DND-41 (cell line): Measurements from ENCODE around the gene MYH7B.

Experiments
- ATAC-seq: fragments of 200-7000 bp; cut with Tn5 transposase; 3 replicates; pipeline ENCODE4 v1.9.1; 2021; ENCODE audit warnings: low read depth; ENCODE audit not compliant: insufficient read depth
- DNase-seq: peaks from one replicate; pipeline ENCODE4 v3.0.0-alpha.2; 2020
- H2AFZ ChIP-seq: 2 replicates; pipeline ENCODE4 v1.6.0; 2012; ENCODE audit warnings: low read depth, low read length
- H3K27ac ChIP-seq: 2 replicates; pipeline ENCODE4 v1.5.1; 2012; ENCODE audit warnings: low read length, inconsistent platforms
- H3K27me3 ChIP-seq: fragments of 200-600 bp; sonication (generic); 2 replicates; pipeline ENCODE4 v1.6.0; 2012; ENCODE audit warnings: low read length, mild to moderate bottlenecking, inconsistent platforms; ENCODE audit not compliant: insufficient read depth, poor library complexity
- H3K36me3 ChIP-seq: 2 replicates; pipeline ENCODE4 v1.5.1; 2012; ENCODE audit warnings: low read length, inconsistent platforms; ENCODE audit not compliant: insufficient read depth
- H3K4me1 ChIP-seq: 2 replicates; pipeline ENCODE4 v1.5.1; 2012; ENCODE audit warnings: mild to moderate bottlenecking, low read length; ENCODE audit not compliant: insufficient read depth
- H3K4me2 ChIP-seq: 2 replicates; pipeline ENCODE4 v1.6.0; 2012; ENCODE audit warnings: mild to moderate bottlenecking, moderate library complexity, low read length, inconsistent platforms; ENCODE audit not compliant: insufficient read depth
- H3K4me3 ChIP-seq, 2 experiments: fragments of 200-600 bp in 1 of 2; shearing (Covaris generic) in 1 of 2; 2 replicates each; pipeline ENCODE4 v1.5.1; 2012 to 2016; ENCODE audit warnings: inconsistent platforms in 2 of 2, low read length in 2 of 2, mild to moderate bottlenecking in 2 of 2, low read depth in 1 of 2, moderate library complexity in 1 of 2
- H3K79me2 ChIP-seq: 2 replicates; pipeline ENCODE4 v1.6.0; 2012; ENCODE audit warnings: low read length, inconsistent platforms; ENCODE audit not compliant: insufficient read depth
- H3K9ac ChIP-seq: 2 replicates; pipeline ENCODE4 v1.6.0; 2012; ENCODE audit warnings: low read depth, mild to moderate bottlenecking, inconsistent platforms, low read length, moderate library complexity
- H3K9me3 ChIP-seq: 2 replicates; pipeline ENCODE4 v1.5.1; 2012; ENCODE audit warnings: low read length, moderate library complexity, mild to moderate bottlenecking, inconsistent platforms; ENCODE audit not compliant: insufficient read depth, severe bottlenecking
- H4K20me1 ChIP-seq: 2 replicates; pipeline ENCODE4 v1.6.0; 2012; ENCODE audit warnings: low read length; ENCODE audit not compliant: insufficient read depth
- EZH2 ChIP-seq: IDR thresholded peaks from 3 replicates; pipeline ENCODE4 v1.6.1; 2012; ENCODE audit warnings: borderline replicate concordance, low read depth, mild to moderate bottlenecking, moderate library complexity, low read length, inconsistent platforms; ENCODE audit not compliant: severe bottlenecking
- TF ChIP-seq, protein P1 (sequence below): IDR thresholded peaks from 2 replicates; pipeline ENCODE4 v1.5.1; 2012; ENCODE audit warnings: borderline replicate concordance, low read length, moderate library complexity, mild to moderate bottlenecking; ENCODE audit not compliant: poor library complexity, severe bottlenecking; ENCODE audit errors: extremely low read depth

The MYH7B gene

DNA sequence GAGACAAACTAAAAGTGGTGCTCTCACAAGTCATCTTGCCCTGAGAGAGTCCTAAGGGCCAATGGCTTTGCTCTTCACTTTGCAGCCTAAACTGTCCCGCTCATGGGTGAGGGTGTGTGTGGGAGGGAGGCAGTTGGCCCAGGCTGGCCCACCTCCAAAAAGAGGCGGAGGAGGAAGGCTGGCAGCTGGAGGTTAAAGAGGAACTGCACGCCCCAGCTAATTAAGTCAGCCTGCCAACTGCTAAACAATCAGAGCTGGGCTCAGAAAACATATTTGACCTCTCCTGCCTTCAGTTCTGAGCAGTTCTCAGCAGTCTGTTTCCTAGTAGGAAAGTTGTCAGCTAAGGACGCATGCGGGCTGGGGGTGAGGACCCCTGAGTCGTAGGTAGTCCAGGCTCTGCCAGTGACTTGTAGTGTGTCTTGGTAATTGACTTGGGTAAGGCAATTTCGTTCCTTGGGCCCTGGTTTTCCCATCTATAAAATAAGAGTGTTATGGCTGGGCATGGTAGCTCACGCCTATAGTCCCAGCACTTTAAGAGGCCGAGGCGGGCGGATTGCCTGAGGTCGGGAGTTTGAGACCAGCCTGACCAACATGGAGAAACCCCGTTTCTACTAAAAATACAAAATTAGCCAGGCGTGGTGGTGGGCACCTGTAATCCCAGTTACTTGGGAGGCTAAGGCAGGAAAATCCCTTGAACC, 17.1 kb upstream of the MYH7B start:
- DNase-seq (no peak), ATAC-seq (no peak)
- H4K20me1 ChIP-seq: no peaks in the 10 kb centered on the region
- H3K27me3 ChIP-seq: no peaks in the 10 kb centered on the region
- no peak overlapping the region for H2AFZ ChIP-seq
- no peak overlapping the region for H3K9ac ChIP-seq
- no peaks in the 10 kb centered on the region for H3K79me2 ChIP-seq
- no peaks in the 10 kb centered on the region for H3K9me3 ChIP-seq
- no peak overlapping the region for H3K4me2 ChIP-seq
- no peak overlapping the region for H3K4me3 ChIP-seq
- TF ChIP-seq, protein P1, sequence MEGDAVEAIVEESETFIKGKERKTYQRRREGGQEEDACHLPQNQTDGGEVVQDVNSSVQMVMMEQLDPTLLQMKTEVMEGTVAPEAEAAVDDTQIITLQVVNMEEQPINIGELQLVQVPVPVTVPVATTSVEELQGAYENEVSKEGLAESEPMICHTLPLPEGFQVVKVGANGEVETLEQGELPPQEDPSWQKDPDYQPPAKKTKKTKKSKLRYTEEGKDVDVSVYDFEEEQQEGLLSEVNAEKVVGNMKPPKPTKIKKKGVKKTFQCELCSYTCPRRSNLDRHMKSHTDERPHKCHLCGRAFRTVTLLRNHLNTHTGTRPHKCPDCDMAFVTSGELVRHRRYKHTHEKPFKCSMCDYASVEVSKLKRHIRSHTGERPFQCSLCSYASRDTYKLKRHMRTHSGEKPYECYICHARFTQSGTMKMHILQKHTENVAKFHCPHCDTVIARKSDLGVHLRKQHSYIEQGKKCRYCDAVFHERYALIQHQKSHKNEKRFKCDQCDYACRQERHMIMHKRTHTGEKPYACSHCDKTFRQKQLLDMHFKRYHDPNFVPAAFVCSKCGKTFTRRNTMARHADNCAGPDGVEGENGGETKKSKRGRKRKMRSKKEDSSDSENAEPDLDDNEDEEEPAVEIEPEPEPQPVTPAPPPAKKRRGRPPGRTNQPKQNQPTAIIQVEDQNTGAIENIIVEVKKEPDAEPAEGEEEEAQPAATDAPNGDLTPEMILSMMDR: no peak
- TF ChIP-seq EZH2: no peak
- peaks cover 62% of the 10 kb centered on the region for H3K36me3 ChIP-seq
- H3K4me1 ChIP-seq: no peaks in the 10 kb centered on the region
- H3K27ac ChIP-seq: no peak overlapping the region

DNA sequence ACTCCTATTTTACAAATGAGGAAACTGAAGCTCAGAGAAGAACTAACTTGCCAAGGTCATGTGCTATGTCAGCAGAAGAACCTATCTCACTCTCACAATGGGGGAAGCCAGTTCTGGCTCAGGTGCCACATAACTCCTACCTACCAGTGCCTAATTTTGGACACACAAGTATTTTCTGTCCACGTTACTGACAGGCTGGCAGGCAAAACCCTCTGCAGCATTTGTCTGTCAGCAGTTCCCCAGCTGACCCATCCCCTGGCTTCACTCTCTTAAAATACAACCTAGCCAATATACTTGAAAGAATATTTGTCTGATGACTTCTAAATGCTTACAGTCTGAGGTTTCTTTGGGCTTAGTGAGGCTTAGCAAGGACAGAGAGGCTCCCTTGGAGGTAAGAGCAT, 15.6 kb upstream of the MYH7B start:
- H3K27ac ChIP-seq: no peak overlapping the region
- no peaks in the 10 kb centered on the region for H4K20me1 ChIP-seq
- H3K27me3 ChIP-seq: no peaks in the 10 kb centered on the region
- no peaks in the 10 kb centered on the region for H3K9me3 ChIP-seq
- TF ChIP-seq, protein P1: no peak
- no peak for TF ChIP-seq EZH2
- ATAC-seq (no peak), DNase-seq (no peak)
- H3K4me3 ChIP-seq: no peak overlapping the region
- H3K36me3 ChIP-seq: peaks cover 65% of the 10 kb centered on the region
- H3K4me2 ChIP-seq: no peak overlapping the region
- H2AFZ ChIP-seq: no peak overlapping the region
- no peak overlapping the region for H3K9ac ChIP-seq
- H3K79me2 ChIP-seq: no peaks in the 10 kb centered on the region
- no peaks in the 10 kb centered on the region for H3K4me1 ChIP-seq

DNA sequence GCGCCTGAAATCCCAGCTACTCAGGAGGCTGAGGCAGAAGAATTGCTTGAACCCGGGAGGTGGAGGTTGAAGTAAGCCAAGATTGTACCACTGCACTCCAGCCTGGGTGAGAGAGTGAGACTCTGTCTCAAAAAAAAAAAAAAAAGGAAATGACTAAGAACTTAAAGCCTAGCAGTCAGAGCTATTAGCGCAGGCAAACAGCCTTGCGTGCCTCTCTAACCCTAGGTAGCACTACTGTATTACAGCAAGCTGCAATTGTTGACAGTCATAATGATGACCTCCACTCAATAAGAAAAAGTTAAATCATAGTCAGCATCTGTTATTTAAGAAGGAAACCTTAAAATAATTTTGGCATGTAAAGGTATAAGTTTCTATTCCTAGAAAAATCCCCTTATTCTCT, 14.4 kb upstream of the MYH7B start:
- Histone ChIP-seq H3K27ac (no peak overlapping the region), H3K9me3 (no peaks in the 10 kb centered on the region), H3K4me3 (no peak overlapping the region), H3K36me3 (peaks cover 70% of the 10 kb centered on the region), H3K27me3 (no peaks in the 10 kb centered on the region), H4K20me1 (no peaks in the 10 kb centered on the region), H2AFZ (no peak overlapping the region), H3K9ac (no peak overlapping the region), H3K4me2 (no peak overlapping the region), H3K79me2 (no peaks in the 10 kb centered on the region), H3K4me1 (no peaks in the 10 kb centered on the region)
- DNase-seq (no peak), ATAC-seq (no peak)
- TF ChIP-seq, protein P1: no peak
- no peak for TF ChIP-seq EZH2
